Activated B cell treated with CpG ODN at 0.5 μM for 24 hours (primary cell): ENCODE results near the gene BTBD1. TPM values are rescaled to one million over a fixed set of nuclear protein-coding genes. Genes with fewer than 3 reads are reported as not detected.
"Not testable (repeated sequence)": the region's sequence is repeated elsewhere in the genome, so short reads cannot be mapped to it uniquely, and the experiment has no call there.

ENCODE experiments used
- ATAC-seq: fragments of 200-7000 bp; cut with Tn5 transposase; one replicate; pipeline ENCODE4 v1.10.0; 2021; ENCODE audit warnings: low read depth, mild to moderate bottlenecking, moderate library complexity
- CTCF ChIA-PET: fragments of 350-600 bp; sonication (Branson Sonifier 250); formaldehyde crosslinking; loops from one replicate; lab custom pipeline; 2021; ENCODE audit warnings: antibody characterized with exemption; lab: Charles Lee
- POLR2A ChIA-PET: fragments of 350-600 bp; sonication (Branson Sonifier 250); formaldehyde crosslinking; loops from one replicate; lab custom pipeline; 2021; ENCODE audit warnings: antibody characterized with exemption; lab: Charles Lee
- DNase-seq: peaks from one replicate; pipeline ENCODE4 v3.0.0; 2022
- H3K27ac Mint-ChIP-seq: one replicate; pipeline ENCODE4 v1.8.0; 2020; ENCODE audit warnings: mixed read lengths
- H3K27me3 Mint-ChIP-seq: one replicate; pipeline ENCODE4 v1.8.0; 2021; ENCODE audit warnings: mixed read lengths
- H3K36me3 Mint-ChIP-seq: one replicate; pipeline ENCODE4 v1.8.0; 2021; ENCODE audit warnings: low read depth, mixed read lengths
- H3K4me1 Mint-ChIP-seq: one replicate; pipeline ENCODE4 v1.8.0; 2021; ENCODE audit warnings: mixed read lengths
- H3K4me3 Mint-ChIP-seq: one replicate; pipeline ENCODE4 v1.8.0; 2020; ENCODE audit warnings: mild to moderate bottlenecking, mixed read lengths
- H3K9me3 Mint-ChIP-seq: one replicate; pipeline ENCODE4 v1.8.0; 2020; ENCODE audit warnings: mixed read lengths
- CTCF ChIP-seq: fragments of 200-600 bp; IDR thresholded peaks from one replicate; pipeline ENCODE4 v1.8.0; 2022; ENCODE audit warnings: antibody characterized with exemption, mild to moderate bottlenecking
- intact Hi-C: fragments of 100-400 bp; cut with micrococcal nuclease; formaldehyde crosslinking; loops from one replicate; pipeline ENCODE4 v1.15.1; 2024
- total RNA-seq: library from RNA; stranded (reverse); gene quantifications from 2 replicates; pipeline ENCODE4 v1.2.3, GENCODE V29; 2022

BTBD1 gene
- total RNA-seq, 1 donor from 2014 or later: 54.2 TPM

GRCh38 chr15:83011271-83012075 lies 55.6 kb downstream of the BTBD1 start, which contains the start of gene C15orf40:
Gene C15orf40 (minus strand): TSS chr15:83011639. CDS start chr15:83011607, 32 bp downstream.
- ChIA-PET POLR2A (interaction anchor here (0.7 to 2.9 kb wide), 16 partner anchors 10 to 481 kb away, joined by 3 to 37 read pairs (median 5); partner anchors contain the start of genes BTBD1, RAMAC, RPS17 and WHAMM), CTCF (interaction anchor here (0.7 to 2.3 kb wide), 12 partner anchors 8 to 481 kb away, joined by 3 to 14 read pairs (median 6); partner anchors contain the start of genes BTBD1, RAMAC and RPS17)
- Mint-ChIP-seq H3K4me1 (peaks cover 40% of the 10 kb centered on the region), H3K27me3 (no peaks in the 10 kb centered on the region), H3K27ac (peak within 1 kb of the TSS; percentile 87), H3K4me3 (peak within 1 kb of the TSS; percentile 97), H3K36me3 (peaks cover 39% of the 10 kb centered on the region), H3K9me3 (no peaks in the 10 kb centered on the region)
- DNase-seq (peak; percentile 89), ATAC-seq (peak; percentile 88)
- no peak for TF ChIP-seq CTCF
- intact Hi-C loops: loop anchor here (1.0 to 5.0 kb wide), 10 partner anchors 11 to 546 kb away; partner anchors contain the start of genes RAMAC, RPS17, TM6SF1 and WHAMM

GRCh38 chr15:83010709-83011270 lies 56.3 kb downstream of the BTBD1 start:
- DNase-seq (peak; percentile 48), ATAC-seq (peak; percentile 45)
- Mint-ChIP-seq H3K9me3 (no peaks in the 10 kb centered on the region), H3K27me3 (no peaks in the 10 kb centered on the region), H3K27ac (peak overlapping the region; percentile 87), H3K4me3 (peak overlapping the region; percentile 97), H3K36me3 (peaks cover 39% of the 10 kb centered on the region), H3K4me1 (peaks cover 40% of the 10 kb centered on the region)
- ChIA-PET POLR2A (interaction anchor here (0.6 to 2.9 kb wide), 11 partner anchors 11 to 473 kb away, joined by 3 to 37 read pairs (median 11); partner anchors contain the start of genes BTBD1, RAMAC, RPS17 and WHAMM), CTCF (interaction anchor here (1.0 to 2.3 kb wide), 9 partner anchors 11 to 480 kb away, joined by 3 to 14 read pairs (median 7); partner anchors contain the start of genes BTBD1, RAMAC and RPS17)
- TF ChIP-seq CTCF: no peak
- intact Hi-C loops: loop anchor here (1.0 to 5.0 kb wide), 10 partner anchors 10 to 547 kb away; partner anchors contain the start of genes RAMAC, RPS17, TM6SF1 and WHAMM

DNA sequence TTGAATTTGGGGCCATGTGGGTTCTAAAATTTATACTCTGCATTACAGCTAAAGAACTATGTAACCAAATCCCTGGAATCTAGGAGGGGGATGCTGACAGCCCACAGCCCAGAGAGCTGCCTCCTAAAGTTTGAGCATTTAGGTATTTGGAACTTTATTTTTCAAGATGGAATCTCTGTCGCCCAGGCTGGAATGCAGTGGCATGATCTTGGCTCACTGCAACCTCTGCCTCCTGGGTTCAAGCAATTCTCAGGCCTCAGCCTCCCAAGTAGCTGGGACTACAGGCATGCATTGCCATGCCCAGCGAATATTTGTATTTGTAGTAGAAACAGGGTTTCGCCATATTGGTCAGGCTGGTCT lies 66.4 kb downstream of the BTBD1 start:
- intact Hi-C loops: loop anchor here (1.0 kb wide), 3 partner anchors 11 to 460 kb away; partner anchors contain the start of genes C15orf40 and RPS17
- H3K9me3 Mint-ChIP-seq, H3K27ac Mint-ChIP-seq, H3K4me3 Mint-ChIP-seq, H3K4me1 Mint-ChIP-seq, ATAC-seq, H3K27me3 Mint-ChIP-seq, DNase-seq: not testable (repeated sequence)
- ChIA-PET POLR2A (interaction anchor here (1.0 kb wide), 1 partner anchor 11 kb away, joined by 5 read pairs; the partner anchor contains the start of gene C15orf40), CTCF (interaction anchor here (1.2 to 3.5 kb wide), 9 partner anchors 9 to 473 kb away, joined by 4 to 28 read pairs (median 6); partner anchors contain the start of genes C15orf40 and RAMAC)
- H3K36me3 Mint-ChIP-seq: peaks cover 11% of the 10 kb centered on the region

DNA sequence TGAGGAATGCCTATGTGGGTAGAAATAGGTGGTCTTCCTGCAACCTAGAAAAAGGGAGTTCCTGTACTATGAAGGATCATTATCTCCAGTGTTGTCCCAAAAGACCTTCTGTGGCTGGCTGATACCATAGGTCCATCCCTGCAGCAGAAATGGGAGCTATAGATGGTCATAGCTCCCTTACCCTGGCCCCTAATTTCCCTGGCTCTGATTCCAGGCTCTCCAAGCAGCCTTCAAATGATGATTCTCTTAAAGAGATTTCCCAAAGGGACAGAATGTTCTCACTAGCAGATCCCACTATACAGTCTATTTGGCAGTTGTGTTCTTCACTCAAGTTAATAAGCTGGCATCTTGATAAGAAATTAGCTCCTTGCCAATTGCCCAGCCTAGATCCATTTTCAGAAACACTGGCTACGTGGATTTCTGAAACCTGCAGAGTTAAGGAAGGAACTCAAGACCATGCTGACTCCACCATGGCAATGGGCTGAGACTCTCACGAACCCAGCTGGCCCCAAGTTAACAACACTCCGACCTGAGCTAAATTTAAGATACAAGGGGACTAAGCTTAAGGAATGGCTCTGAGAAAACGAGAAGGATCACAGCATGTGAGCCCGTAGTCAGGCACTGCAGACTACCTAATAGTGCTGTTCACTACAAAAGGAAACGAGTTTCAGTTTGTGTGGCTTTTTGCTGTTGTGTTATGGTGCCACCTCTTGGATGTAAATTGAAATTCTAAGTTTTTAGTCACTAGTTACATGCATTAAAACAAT lies 67.0 kb downstream of the BTBD1 start:
- H3K9me3 Mint-ChIP-seq: no peaks in the 10 kb centered on the region
- no peak for DNase-seq
- intact Hi-C loops: loop anchor here (1.0 kb wide), 3 partner anchors 11 to 460 kb away; partner anchors contain the start of genes C15orf40 and RPS17

More for the DNA sequence above, 67.0 kb downstream of the BTBD1 start:
- Mint-ChIP-seq H3K27ac (peak overlapping the region; percentile 47), H3K4me1 (peaks cover 7% of the 10 kb centered on the region), H3K27me3 (no peaks in the 10 kb centered on the region), H3K4me3 (peak overlapping the region; percentile 72), H3K36me3 (peaks cover 5% of the 10 kb centered on the region)
- TF ChIP-seq CTCF: no peak
- peak; percentile 85 for ATAC-seq
- ChIA-PET POLR2A (interaction anchor here (0.7 to 1.0 kb wide), 3 partner anchors 11 to 460 kb away, joined by 4 to 5 read pairs (median 4); partner anchors contain the start of genes C15orf40 and RPS17), CTCF (interaction anchor here (0.8 to 3.5 kb wide), 11 partner anchors 9 to 473 kb away, joined by 3 to 28 read pairs (median 6); partner anchors contain the start of genes C15orf40 and RAMAC)
